ENCODE measurements around the gene FAM107B. TPM values are rescaled to one million over a fixed set of nuclear protein-coding genes. Genes with fewer than 3 reads are reported as not detected.

The FAM107B gene
- total and polyA plus RNA-seq, 4 donors: 24.9 to 58.1 (median 30.9) TPM

GRCh38 chr10:14751921-14752320 lies 22.8 kb downstream of the FAM107B start:
- H3K36me3 ChIP-seq (ENCODE audit: control insufficient read depth in 4 of 4, insufficient read depth in 3 of 4, low read depth in 1 of 4, low read length in 3 of 4): no peaks in the 10 kb centered on the region
- peak overlapping the region in 1 of 2 donors; percentile 34 for H3K27ac ChIP-seq (ENCODE audit: low read depth in 1 of 2, low read length in 2 of 2)
- H3K9me3 ChIP-seq (ENCODE audit: control insufficient read depth in 4 of 4, low read length in 3 of 4): no peaks in the 10 kb centered on the region
- H3K27me3 ChIP-seq (ENCODE audit: control insufficient read depth in 4 of 4, insufficient read depth in 4 of 4, low read length in 3 of 4): no peaks in the 10 kb centered on the region
- no peak overlapping the region for H3K9ac ChIP-seq (ENCODE audit: low read depth in 1 of 2, low read length in 2 of 2)
- 30% methylated on average over 1 of the region's 1 CpG for WGBS
- H3K4me3 ChIP-seq (ENCODE audit: low read depth in 1 of 3, low read length in 3 of 3): no peak overlapping the region
- no peak for DNase-seq (ENCODE audit: low spot score)
- H3K4me1 ChIP-seq (ENCODE audit: control insufficient read depth in 4 of 4, insufficient read depth in 4 of 4, low read length in 3 of 4): peaks cover 16 to 20% (median 17%) of the 10 kb centered on the region in 4 donors
- peak in 1 of 2 donors; percentile 33 for TF ChIP-seq RAD21 (IDR thresholded peaks at IDR 0.05)
- no peak for TF ChIP-seq ZBTB33 (IDR thresholded peaks at IDR 0.05)
- TF ChIP-seq JUND (IDR thresholded peaks at IDR 0.05): no peak
- peak; percentile 30 for TF ChIP-seq SP1 (IDR thresholded peaks at IDR 0.05)

- Histone ChIP-seq H3K27me3 (ENCODE audit: control insufficient read depth in 4 of 4, insufficient read depth in 4 of 4, low read length in 3 of 4) (no peaks in the 10 kb centered on the region), H3K4me1 (ENCODE audit: control insufficient read depth in 4 of 4, insufficient read depth in 4 of 4, low read length in 3 of 4) (peaks cover 16 to 20% (median 17%) of the 10 kb centered on the region in 4 donors), H3K27ac (ENCODE audit: low read depth in 1 of 2, low read length in 2 of 2) (peak overlapping the region in 1 of 2 donors; percentile 34), H3K36me3 (ENCODE audit: control insufficient read depth in 4 of 4, insufficient read depth in 3 of 4, low read depth in 1 of 4, low read length in 3 of 4) (no peaks in the 10 kb centered on the region), H3K9me3 (ENCODE audit: control insufficient read depth in 4 of 4, low read length in 3 of 4) (no peaks in the 10 kb centered on the region), H3K4me3 (ENCODE audit: low read depth in 1 of 3, low read length in 3 of 3) (no peak overlapping the region), H3K9ac (ENCODE audit: low read depth in 1 of 2, low read length in 2 of 2) (no peak overlapping the region)
- TF ChIP-seq SP1 (IDR thresholded peaks at IDR 0.05) (no peak), ATF3 (IDR thresholded peaks at IDR 0.05) (no peak), JUND (IDR thresholded peaks at IDR 0.05) (no peak), GABPA (IDR thresholded peaks at IDR 0.05 in 1 of 2, conservative IDR thresholded peaks at IDR 0.05 in 1 of 2) (no peak), EGR1 (IDR thresholded peaks at IDR 0.05; ENCODE audit: low read depth in 2 of 2) (no peak), HNF4A (conservative IDR thresholded peaks at IDR 0.05) (no peak)
- no peak for DNase-seq (ENCODE audit: low spot score)
- 82% methylated on average over 14 of the region's 14 CpGs for WGBS
Observed at GRCh38 chr10:14751014-14751896, 23.4 kb downstream of the FAM107B start.

- TF ChIP-seq NR2F2 (IDR thresholded peaks at IDR 0.05): peak; percentile 61
- TF ChIP-seq CTCF (IDR thresholded peaks at IDR 0.05; ENCODE audit: low read depth, low read length, missing input control): no peak
- TF ChIP-seq HNF4A (conservative IDR thresholded peaks at IDR 0.05): peak; percentile 74 to 79
- peak; percentile 67 for TF ChIP-seq SP1 (IDR thresholded peaks at IDR 0.05)
- peak; percentile 65 for TF ChIP-seq HNF4G (IDR thresholded peaks at IDR 0.05)
- TF ChIP-seq RXRA (IDR thresholded peaks at IDR 0.05): peak; percentile 36 to 41
- TF ChIP-seq MAX (IDR thresholded peaks at IDR 0.05): peak; percentile 14
- peak; percentile 25 to 45 for TF ChIP-seq RAD21 (IDR thresholded peaks at IDR 0.05)
- TF ChIP-seq YY1 (IDR thresholded peaks at IDR 0.05): no peak
- TF ChIP-seq JUND (IDR thresholded peaks at IDR 0.05): no peak
- TF ChIP-seq ATF3 (IDR thresholded peaks at IDR 0.05): no peak
- TF ChIP-seq EGR1 (IDR thresholded peaks at IDR 0.05; ENCODE audit: low read depth in 2 of 2): no peak
- TF ChIP-seq GABPA (IDR thresholded peaks at IDR 0.05 in 1 of 2, conservative IDR thresholded peaks at IDR 0.05 in 1 of 2): no peak
- WGBS: 42% methylated on average over 10 of the region's 10 CpGs
- DNase-seq (ENCODE audit: low spot score): no peak
- Histone ChIP-seq H3K9ac (ENCODE audit: low read depth in 1 of 2, low read length in 2 of 2) (no peak overlapping the region), H3K27me3 (ENCODE audit: control insufficient read depth in 4 of 4, insufficient read depth in 4 of 4, low read length in 3 of 4) (no peaks in the 10 kb centered on the region), H3K27ac (ENCODE audit: low read depth in 1 of 2, low read length in 2 of 2) (peak overlapping the region in 1 of 2 donors; percentile 34), H3K9me3 (ENCODE audit: control insufficient read depth in 4 of 4, low read length in 3 of 4) (no peaks in the 10 kb centered on the region), H3K4me3 (ENCODE audit: low read depth in 1 of 3, low read length in 3 of 3) (no peak overlapping the region), H3K4me1 (ENCODE audit: control insufficient read depth in 4 of 4, insufficient read depth in 4 of 4, low read length in 3 of 4) (peaks cover 16 to 20% (median 17%) of the 10 kb centered on the region in 4 donors), H3K36me3 (ENCODE audit: control insufficient read depth in 4 of 4, insufficient read depth in 3 of 4, low read depth in 1 of 4, low read length in 3 of 4) (no peaks in the 10 kb centered on the region)
Observed at GRCh38 chr10:14749070-14749809, 25.5 kb downstream of the FAM107B start.
